Activated T-cell treated with anti-CD3 and anti-CD28 coated beads, Interleukin-2, amount 50 U/mL, for 4 hours (primary cell): ENCODE data around the gene AHCY. TPM values are rescaled to one million over a fixed set of nuclear protein-coding genes. Genes with fewer than 3 reads are reported as not detected.

Experiments used
- ATAC-seq, 2 donors: fragments of 200-7000 bp; cut with Tn5 transposase; one replicate each; pipeline ENCODE4 v1.10.0; 2021
- DNase-seq: peaks from one replicate; pipeline ENCODE4 v3.0.0-alpha.2; 2020
- H3K27me3 Mint-ChIP-seq: one replicate; pipeline ENCODE4 v1.8.0; 2021; ENCODE audit warnings: low read depth, mixed read lengths
- H3K36me3 Mint-ChIP-seq: one replicate; pipeline ENCODE4 v1.8.0; 2022; ENCODE audit warnings: mixed read lengths; ENCODE audit not compliant: insufficient read depth
- H3K4me1 Mint-ChIP-seq: one replicate; pipeline ENCODE4 v1.8.0; 2021; ENCODE audit warnings: low read depth, mixed read lengths
- H3K4me3 Mint-ChIP-seq: one replicate; pipeline ENCODE4 v1.8.0; 2021; ENCODE audit warnings: mild to moderate bottlenecking, moderate library complexity, mixed read lengths
- H3K9me3 Mint-ChIP-seq: one replicate; pipeline ENCODE4 v1.8.0; 2021; ENCODE audit warnings: mixed read lengths
- total RNA-seq, 3 donors: library from RNA; stranded (reverse); gene quantifications; one replicate each; pipeline ENCODE4 v1.2.1, GENCODE V29; 2021

AHCY gene
- total RNA-seq, 3 donors from 2014 or later: 172 to 217 (median 189) TPM

GRCh38 chr20:34240693-34241615 is 62.2 kb downstream of the AHCY start, which contains the start of gene ASIP:
ASIP (plus strand) TSS chr20:34241423; CDS start chr20:34260375, 18,952 bp downstream.
- DNase-seq (no peak), ATAC-seq (peak in 1 of 2 donors; percentile 38)
- H3K27me3 Mint-ChIP-seq: peaks cover 3% of the 10 kb centered on the region
- peaks cover 15% of the 10 kb centered on the region for H3K9me3 Mint-ChIP-seq
- no peaks in the 10 kb centered on the region for H3K36me3 Mint-ChIP-seq
- H3K4me1 Mint-ChIP-seq: peaks cover 18% of the 10 kb centered on the region
- no peak within 1 kb of the TSS for H3K4me3 Mint-ChIP-seq

DNA sequence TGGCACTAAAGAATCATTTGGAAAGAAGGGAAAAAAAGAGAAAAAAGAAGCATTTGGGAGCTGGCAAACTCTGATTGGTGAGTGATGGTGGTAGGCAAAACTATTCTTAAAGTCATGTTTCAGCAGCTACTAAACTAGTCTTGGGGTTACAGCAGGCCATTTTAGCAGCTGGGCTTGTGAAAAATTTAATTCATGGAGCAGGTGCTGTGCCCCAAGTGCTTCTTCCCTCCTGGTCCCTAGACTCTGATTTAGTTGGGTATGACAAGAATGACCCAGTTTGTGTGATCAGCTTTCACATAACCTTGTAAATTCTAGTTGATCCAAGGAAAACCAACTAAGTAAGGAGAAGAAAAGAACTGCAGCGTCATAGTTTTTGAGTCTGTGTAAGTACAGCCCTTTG is 63.0 kb downstream of the AHCY start:
- DNase-seq: no peak

GRCh38 chr20:34237942-34238341 is 65.2 kb downstream of the AHCY start:
- Mint-ChIP-seq H3K4me1 (peaks cover 18% of the 10 kb centered on the region), H3K9me3 (peaks cover 15% of the 10 kb centered on the region), H3K4me3 (no peak overlapping the region), H3K36me3 (no peaks in the 10 kb centered on the region), H3K27me3 (peaks cover 3% of the 10 kb centered on the region)
- ATAC-seq (no peak), DNase-seq (no peak)

More for the DNA sequence above, 63.0 kb downstream of the AHCY start:
- no peak for ATAC-seq
- Mint-ChIP-seq H3K9me3 (peaks cover 15% of the 10 kb centered on the region), H3K36me3 (no peaks in the 10 kb centered on the region), H3K27me3 (peaks cover 3% of the 10 kb centered on the region), H3K4me3 (no peak overlapping the region), H3K4me1 (peaks cover 18% of the 10 kb centered on the region)

GRCh38 chr20:34235875-34236274 is 67.3 kb downstream of the AHCY start:
- Mint-ChIP-seq H3K36me3 (no peaks in the 10 kb centered on the region), H3K9me3 (peaks cover 15% of the 10 kb centered on the region), H3K27me3 (peaks cover 2% of the 10 kb centered on the region), H3K4me1 (peaks cover 9% of the 10 kb centered on the region), H3K4me3 (no peak overlapping the region)
- DNase-seq: no peak
- ATAC-seq: no peak

GRCh38 chr20:34233687-34234086 is 69.5 kb downstream of the AHCY start:
- peaks cover 15% of the 10 kb centered on the region for H3K9me3 Mint-ChIP-seq
- DNase-seq (no peak), ATAC-seq (no peak)
- H3K4me1 Mint-ChIP-seq: no peaks in the 10 kb centered on the region
- H3K27me3 Mint-ChIP-seq: peaks cover 2% of the 10 kb centered on the region
- H3K4me3 Mint-ChIP-seq: no peak overlapping the region
- H3K36me3 Mint-ChIP-seq: no peaks in the 10 kb centered on the region

GRCh38 chr20:34232494-34233087 is 70.6 kb downstream of the AHCY start:
- Mint-ChIP-seq H3K4me3 (no peak overlapping the region), H3K27me3 (peaks cover 2% of the 10 kb centered on the region), H3K36me3 (no peaks in the 10 kb centered on the region), H3K4me1 (no peaks in the 10 kb centered on the region), H3K9me3 (peaks cover 5% of the 10 kb centered on the region)
- no peak for ATAC-seq
- no peak for DNase-seq

DNA sequence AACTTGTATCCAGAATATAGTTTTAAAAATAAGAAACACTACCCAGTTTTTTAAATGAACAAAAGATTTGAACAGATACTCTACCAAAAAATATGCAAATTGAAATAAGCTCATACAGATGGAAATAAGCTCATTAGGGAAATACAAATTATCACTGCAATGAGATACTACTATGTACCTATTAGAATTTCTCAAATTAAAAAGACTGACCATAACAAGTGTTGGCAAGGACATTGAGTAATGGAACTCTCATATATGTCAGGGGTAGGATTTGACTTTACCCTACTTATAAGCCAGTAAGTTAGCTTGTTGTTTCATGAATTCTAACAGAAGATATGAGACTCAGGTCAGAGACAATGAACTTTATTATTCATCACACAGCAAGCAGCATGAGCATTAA is 71.5 kb downstream of the AHCY start:
- no peaks in the 10 kb centered on the region for H3K36me3 Mint-ChIP-seq
- H3K9me3 Mint-ChIP-seq: no peaks in the 10 kb centered on the region
- peaks cover 2% of the 10 kb centered on the region for H3K27me3 Mint-ChIP-seq
- H3K4me3 Mint-ChIP-seq: no peak overlapping the region
- DNase-seq: no peak
- ATAC-seq: no peak
- H3K4me1 Mint-ChIP-seq: no peaks in the 10 kb centered on the region

Other genes starting within 250 kb of the AHCY start
- 100 to 1,000 TPM; 128 to 132 (median 130) TPM for gene EIF2S2, start 191.1 kb downstream of the AHCY start, total RNA-seq
- gene ASIP, start 61.9 kb downstream of the AHCY start, total RNA-seq: not detected
- gene ITCH, start 59.9 kb upstream of the AHCY start, total RNA-seq: 10 to 100 TPM; 41.6 to 45.6 (median 45.1) TPM
- 100 to 1,000 TPM; 103 to 116 (median 112) TPM for gene DYNLRB1, start 213.1 kb upstream of the AHCY start, total RNA-seq